Measurements from ENCODE around the gene RTTN.

DNA sequence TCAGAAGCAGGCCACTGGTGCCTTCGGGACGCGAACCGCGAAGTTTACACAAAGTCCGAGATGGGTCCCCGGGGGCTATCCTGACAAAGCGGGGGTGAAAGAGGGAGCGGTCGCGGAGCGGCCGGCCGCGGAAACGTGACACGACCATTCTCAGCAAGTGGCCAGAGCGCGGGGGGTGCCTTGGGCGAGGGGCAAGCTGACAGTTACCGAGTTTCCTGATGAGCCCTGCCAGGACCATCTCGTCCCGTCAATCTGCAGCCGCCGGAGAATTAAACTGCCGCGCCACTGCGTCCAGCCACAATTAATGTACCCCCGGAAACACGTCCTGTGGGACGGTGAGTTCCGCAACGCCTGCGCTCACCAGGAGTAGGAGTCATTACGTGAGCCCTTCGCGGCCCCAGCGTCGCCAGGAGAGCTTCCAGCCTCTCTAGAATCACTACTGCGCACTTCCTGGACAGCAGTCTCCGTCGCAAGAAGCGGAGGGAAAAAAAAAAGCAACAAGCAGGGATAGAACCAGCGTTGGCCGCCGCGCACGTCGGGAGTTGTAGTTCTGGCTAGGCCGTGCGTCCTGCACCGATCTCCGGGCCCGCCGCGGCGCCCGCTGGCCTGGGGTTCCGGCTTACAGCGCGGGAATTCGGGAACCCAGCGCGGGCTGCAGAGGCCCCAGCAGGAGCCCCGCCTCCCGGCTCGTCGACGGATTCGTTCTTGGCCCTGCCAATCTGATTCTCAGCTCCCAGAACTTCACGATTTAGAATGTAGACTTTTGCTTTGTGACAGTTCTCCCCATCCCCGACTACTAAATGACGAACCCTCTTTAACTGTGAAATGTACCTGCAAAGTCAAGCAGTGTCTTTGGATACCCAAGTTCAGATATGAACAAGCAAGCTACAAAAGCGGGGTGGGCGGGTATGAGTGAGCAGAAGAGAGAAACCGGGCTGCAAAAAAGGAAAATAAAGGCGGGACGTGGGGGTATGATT, at the start of gene RTTN:
- TF ChIP-seq, protein P1, sequence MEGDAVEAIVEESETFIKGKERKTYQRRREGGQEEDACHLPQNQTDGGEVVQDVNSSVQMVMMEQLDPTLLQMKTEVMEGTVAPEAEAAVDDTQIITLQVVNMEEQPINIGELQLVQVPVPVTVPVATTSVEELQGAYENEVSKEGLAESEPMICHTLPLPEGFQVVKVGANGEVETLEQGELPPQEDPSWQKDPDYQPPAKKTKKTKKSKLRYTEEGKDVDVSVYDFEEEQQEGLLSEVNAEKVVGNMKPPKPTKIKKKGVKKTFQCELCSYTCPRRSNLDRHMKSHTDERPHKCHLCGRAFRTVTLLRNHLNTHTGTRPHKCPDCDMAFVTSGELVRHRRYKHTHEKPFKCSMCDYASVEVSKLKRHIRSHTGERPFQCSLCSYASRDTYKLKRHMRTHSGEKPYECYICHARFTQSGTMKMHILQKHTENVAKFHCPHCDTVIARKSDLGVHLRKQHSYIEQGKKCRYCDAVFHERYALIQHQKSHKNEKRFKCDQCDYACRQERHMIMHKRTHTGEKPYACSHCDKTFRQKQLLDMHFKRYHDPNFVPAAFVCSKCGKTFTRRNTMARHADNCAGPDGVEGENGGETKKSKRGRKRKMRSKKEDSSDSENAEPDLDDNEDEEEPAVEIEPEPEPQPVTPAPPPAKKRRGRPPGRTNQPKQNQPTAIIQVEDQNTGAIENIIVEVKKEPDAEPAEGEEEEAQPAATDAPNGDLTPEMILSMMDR (IDR thresholded peaks at IDR 0.05; ENCODE audit: borderline replicate concordance, extremely low read depth, low read length, poor library complexity, severe bottlenecking) = no peak
- TF ChIP-seq EZH2 (IDR thresholded peaks at IDR 0.05; ENCODE audit: borderline replicate concordance, low read depth, low read length, severe bottlenecking) = no peak
